ENCODE data around the gene MYD88.
A peak's percentile ranks its signal among the peaks of the same experiment; 100 is the strongest.
"Not testable (repeated sequence)": the region's sequence is repeated elsewhere in the genome, so short reads cannot be mapped to it uniquely, and the experiment has no call there.

MYD88 gene

DNA sequence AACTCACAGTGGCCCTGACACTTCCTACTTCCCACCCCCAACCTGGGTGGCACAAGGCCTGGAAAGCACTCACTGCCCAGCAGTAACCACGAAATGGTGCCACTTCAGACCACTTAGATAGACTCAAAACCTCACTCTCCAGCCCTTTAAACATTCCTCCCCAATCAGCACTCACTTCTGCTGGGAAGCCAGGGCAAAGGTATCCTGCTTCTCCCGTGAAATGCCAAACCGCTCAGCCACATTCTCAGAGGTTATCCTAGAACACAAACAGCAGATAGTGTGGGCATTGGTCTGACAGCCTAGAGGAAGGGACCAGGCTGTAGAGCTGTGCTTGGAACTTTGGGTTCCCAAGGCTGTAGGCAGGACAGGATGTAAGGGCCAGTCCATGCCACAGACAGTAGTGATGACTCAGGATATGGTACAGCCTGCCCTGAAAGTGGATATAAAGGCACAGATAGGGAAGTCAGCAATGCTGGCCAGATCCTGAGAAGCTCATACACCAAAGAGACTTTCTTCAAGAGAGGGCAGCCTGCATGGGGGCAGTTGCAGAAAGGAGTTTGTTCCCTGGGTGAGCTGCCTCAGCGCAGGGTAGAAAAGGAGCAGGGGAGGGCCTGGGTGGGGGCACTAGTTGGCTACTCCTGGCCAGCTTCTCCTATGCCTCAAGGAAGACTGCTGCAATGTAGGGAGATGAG is 10.7 kb upstream of the MYD88 start:
- peak; percentile 4 for DNase-seq

DNA sequence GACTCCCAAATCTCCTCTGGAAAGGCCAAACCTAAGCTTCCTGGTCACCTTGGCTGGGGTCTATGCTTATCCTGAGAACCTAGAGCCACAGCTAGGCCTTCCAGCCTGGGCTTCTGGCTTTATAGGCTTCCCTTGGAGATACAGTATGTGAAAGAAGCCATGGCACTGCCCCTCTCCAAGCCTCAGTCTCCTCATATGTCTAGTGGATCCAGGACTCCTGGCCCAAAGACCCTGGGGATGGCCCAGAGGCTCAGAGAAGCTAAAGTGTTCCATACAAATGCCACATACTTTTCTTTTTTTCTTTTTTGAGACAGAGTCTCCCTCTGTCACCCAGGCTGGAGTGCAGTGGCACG is 10.2 kb upstream of the MYD88 start:
- no peak for DNase-seq

DNA sequence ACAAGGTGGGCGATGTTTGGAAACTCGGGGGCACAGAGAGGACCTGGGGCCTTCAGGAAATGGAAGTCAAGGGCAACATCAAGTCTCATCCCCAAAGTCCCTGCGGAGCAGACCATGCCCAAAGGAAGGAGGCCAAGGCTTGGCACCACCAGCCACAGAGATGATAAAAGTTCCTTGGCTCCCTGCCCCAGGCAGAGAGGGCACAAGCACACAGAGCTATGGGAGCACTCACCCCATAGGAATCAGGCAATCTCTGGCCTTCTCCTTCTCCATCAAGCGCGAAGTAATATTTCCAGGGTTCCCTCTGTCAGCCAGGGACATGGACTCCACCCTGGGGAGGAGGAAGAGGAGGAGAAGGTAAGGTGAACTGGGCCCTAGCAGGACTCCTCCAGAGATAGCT is 9.4 kb upstream of the MYD88 start:
- DNase-seq: peak; percentile 2

DNA sequence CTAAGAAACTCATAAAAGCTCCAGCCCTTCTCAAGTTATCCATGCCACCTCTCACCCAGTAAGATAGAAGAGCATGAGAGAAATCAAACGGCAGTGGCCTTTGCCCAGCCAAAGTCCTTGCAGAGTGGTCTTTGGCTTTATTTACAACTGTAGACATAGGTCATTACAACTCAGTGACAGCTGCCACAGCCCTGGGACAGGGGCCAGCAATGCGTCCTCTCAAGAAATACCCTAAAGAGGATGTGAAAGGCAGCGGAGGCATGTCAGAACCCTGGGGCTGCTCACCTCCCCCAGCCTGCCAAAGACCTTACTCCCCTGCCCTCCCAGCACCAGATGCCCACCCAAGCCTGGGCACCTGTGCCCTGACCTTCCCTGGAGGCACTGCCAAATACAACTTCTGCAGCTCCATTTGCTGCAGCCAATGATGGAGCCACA is 7.8 kb upstream of the MYD88 start:
- no peak for DNase-seq

DNA sequence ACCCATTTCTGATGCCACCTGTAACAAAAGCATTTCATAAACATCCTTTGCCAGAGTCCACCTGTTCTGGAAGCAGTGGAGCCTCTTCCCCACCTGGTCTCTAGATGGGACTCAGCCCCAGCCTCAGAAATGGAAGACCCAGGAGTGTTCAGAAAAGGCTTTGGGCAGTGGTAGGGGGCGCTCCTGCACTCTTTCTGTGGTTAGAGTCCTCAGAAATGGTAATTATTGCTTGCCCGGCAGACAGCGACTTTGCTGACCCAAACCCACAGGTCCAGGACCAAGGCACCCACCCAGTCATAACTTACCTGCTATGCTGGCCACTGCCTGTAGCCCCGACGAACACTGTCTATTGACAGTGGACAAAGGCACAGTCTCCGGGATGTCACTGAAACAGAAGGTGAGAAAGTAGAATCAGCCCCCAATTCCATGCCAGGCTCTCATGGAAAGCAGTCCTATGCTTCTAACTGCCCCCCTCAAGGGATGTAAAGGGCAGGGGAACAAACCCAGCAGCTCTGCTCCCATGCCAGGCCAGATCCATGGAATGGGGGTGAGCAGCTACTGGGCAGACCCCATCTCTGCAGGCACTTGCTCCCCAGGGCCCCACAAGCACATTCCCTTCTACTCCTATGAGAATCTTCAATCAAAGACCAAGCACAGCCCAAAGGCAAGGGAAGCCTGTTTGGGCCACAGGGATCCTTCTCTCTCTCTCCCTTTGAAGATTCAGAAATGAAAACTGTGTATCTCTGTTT is 6.7 kb upstream of the MYD88 start:
- no peak for DNase-seq

DNA sequence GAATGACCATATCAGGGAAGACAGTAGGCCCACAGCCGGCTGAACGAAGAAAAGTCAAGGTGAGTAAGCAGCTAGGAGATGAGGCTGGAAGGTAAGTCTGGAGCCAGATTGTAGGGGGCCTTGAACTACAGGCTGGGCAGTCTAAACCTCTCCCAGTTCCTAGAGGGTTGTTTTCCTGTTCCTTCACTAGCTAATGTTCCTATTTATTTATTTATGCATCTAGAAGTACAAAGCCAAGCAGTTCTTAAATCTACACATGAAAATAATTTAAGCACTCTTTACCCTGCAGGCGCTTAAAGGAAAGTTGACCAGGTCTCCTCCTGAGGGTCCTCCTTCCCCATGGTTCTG is 5.3 kb upstream of the MYD88 start:
- no peak for DNase-seq

DNA sequence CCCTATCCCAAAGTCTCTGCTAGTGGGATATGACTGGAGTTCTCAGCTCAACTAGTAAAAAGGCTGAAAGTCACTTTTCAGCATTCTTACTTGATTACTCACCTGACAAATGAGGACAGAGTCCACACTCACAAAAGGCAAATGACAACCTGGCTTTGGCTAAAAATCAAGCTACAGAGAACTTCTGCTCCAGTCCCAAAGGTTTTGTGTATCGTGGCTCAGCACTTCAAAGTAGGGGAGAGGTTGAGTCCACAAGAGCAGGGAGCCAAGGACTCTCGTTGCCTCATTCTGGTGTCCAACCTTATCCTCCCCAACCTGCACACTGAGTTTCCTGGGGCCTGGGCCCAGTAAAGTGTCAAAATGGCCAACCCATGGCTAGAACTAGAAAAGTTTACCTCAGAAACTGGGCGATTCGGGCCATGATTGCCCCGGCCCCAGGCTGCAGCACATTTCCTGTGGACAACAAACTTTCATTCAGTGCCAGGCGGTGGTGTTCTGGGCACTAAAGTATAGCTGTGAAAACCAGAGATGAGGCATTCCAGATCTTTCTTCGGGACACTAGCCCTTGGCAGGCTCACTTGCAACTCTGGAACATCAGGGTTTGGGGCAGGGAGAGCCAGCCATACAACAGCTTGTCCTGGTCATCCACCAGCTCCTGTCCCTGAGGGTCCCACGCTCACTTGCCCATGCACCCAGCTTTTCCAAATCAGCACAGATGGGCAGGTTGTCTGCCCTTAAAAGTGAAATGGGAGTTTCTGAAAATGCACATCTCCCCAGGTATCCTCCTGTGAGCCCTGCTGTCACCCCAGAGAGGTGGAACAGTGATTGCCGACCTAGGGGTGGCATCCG is 4.7 kb upstream of the MYD88 start:
- DNase-seq: no peak

DNA sequence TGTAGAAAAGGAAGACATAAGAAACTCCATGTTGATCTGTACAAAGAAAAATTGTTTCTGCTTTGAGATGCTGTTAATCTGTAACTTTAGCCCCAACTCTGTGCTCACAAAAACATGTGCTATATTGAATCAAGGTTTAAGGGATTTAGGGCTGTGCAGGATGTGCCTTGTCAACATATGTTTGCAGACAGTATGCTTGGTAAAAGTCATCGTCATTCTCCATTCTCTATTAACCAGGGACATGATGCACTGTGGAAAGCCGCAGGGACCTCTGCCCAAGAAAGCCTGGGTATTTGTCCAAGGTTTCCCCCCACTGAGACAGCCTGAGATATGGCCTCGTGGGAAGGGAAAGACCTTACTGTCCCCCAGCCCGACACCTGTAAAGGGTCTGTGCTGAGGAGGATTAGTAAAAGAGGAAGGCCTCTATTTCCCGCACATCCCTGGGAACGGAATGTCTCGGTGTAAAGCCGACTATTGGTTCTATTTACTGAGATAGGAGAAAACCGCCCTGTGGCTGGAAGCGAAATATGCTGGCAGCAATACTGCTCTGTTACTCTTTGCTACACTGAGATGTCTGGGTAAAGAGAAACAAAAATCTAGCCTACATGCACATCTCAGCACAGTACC is 3.8 kb upstream of the MYD88 start:
- DNase-seq: not testable (repeated sequence)

DNA sequence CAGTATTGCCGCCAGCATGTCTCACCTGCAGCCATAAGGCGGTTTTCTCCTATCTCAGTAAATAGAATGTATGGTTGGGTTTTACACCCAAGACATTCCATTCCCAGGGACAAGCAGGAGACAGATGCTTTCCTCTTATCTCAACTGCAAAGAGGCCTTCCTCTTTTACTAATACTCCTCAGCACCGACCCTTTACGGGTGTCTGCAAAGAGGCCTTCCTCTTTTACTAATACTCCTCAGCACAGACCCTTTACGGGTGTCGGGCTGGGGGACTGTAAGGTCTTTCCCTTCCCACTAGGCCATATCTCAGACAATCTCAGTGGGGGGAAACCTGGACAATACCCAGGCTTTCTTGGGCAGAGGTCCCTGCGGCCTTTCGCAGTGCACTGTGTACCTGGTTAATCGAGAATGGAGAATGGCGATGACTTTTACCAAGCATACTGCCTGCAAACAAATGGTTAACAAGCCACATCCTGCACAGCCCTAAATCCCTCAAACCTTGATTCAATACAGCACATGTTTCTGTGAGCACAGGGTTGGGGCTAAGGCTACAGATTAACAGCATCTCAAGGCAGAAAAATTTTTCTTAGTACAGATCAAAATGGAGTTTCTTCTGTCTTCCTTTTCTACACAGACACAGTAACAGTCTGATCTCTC is 2.7 kb upstream of the MYD88 start:
- not testable (repeated sequence) for DNase-seq

DNA sequence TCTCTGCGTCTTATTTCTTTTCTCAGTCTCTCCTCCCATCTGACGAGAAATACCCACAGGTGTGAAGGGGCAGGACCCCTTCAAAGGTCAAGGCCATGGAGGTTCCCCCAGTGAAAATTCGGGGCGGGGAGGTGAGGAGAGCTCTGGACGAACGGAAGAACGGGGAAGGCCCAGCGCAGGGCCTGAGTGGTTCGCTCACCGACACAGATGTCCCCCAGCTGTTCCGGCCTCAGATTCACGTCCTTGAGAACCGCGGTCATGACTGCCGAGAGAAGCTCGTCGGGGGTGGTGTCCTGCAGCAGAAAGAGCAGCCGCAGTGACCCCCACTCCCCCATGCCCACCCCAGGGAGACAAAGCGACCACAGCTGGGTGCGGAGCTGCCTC is 2.1 kb upstream of the MYD88 start:
- no peak for DNase-seq

DNA sequence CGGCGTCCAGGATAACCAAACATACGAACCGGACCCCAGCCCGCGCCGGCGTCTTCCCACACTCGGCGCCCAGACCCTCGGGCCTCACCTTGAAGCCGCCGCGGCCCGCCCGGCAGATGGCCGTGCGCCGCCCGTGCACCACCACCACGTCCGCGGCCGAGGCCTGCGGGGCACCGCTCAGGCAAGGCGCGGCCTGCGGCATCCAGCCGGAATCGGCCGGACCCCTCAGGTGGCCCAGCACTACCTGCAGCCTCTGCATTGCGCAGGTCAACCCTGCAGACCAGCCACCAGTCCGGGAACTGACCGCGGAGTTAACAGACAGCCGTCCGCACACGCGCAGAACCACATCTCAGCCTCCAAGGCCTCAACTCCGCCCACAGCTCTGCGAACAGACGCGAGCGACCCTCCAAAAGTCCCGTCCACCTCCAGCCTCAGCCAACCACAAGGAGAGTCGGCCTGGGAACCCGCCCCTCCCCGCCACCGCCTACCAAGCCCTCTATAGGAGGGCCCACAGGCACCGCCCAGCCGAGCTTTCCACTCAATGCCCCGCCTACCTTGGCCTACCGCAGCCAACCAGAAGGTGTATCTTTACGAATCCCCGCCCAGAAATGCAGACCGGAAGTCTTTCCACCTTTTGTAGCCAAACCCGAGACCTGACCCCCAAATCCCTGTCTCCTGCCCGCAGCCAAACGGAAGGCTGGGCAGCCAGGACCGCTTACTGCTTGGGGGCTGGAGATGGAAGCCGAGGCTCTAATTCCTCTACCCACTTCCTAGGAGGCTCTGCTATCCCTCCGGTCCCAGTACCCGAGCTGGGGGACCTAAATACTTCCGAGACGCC is 1.5 kb upstream of the MYD88 start, which contains the start of gene ACAA1:
Gene ACAA1, minus strand, starts transcription at position 351 of the 838 bp plus-strand sequence. Its CDS starts 92 bp downstream, at position 259.
- peak; percentile 95 for DNase-seq

DNA sequence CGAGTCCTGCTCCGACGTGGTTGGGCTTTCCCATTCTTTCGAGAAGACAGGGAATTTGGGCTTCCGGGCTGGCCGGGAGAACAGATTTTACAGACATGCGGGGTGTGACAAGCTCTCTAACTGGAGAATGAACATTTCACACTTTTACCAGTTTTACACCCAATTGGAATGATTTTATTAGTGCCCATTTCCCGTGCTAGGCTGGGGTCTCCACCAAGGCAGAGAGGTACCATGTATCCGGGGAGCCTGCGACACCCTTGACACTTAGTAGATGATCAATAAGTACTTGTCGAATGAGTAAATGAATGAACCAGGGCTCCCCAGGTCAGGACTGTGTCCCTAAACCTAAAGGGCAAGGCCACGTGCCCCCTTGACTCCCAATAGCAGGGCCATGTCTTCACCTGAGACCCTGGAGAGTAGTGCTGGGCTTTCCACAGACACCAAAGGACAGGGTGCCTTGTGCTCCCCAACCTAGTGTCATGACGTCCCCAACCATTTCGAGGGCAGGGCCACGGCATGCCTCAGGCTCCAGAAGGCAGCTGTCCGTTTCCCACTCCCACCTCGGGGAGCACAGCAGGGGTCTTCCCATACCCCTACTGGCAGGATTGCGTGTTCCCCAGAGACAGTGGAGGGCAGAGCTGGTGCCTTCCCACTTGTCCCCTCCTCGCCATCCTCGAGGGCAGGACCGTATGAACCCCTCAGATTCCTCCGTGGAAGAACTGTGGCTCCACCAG is 679 bp upstream of the MYD88 start:
- peak; percentile 25 for DNase-seq

DNA sequence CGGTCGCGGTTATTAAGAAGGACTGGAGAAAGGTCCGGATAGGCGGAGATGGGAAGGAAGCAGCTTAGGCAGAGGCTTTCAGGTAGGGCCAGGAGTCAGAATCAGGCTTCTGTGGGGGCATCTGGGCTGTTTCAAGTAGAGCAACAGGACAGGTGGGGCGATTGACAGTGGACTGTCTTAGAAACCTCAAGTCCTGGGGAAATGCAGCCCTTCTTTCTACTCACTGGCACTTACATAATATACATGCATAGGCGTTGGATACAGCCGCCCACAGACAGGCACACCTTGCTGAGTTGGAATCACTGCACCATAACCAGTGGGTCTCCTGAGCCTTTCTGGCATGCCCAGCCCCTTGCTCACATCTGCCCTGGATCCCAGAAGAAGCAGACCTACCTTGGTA is 730 bp downstream of the MYD88 start:
- DNase-seq: no peak

DNA sequence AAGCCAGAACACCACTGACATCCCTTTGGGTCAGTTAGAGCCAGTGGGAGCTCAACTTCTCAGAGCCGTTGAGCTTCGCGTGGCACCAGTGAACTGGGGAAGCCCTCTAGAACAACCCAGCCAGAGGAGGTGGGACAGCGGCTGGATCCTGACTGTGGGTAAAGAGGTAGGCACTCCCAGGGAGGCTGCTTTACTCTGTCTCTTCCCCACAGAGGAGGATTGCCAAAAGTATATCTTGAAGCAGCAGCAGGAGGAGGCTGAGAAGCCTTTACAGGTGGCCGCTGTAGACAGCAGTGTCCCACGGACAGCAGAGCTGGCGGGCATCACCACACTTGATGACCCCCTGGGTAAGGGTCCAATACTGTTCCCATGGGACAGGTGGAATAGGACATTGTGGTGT is 1.2 kb downstream of the MYD88 start:
- DNase-seq: no peak

DNA sequence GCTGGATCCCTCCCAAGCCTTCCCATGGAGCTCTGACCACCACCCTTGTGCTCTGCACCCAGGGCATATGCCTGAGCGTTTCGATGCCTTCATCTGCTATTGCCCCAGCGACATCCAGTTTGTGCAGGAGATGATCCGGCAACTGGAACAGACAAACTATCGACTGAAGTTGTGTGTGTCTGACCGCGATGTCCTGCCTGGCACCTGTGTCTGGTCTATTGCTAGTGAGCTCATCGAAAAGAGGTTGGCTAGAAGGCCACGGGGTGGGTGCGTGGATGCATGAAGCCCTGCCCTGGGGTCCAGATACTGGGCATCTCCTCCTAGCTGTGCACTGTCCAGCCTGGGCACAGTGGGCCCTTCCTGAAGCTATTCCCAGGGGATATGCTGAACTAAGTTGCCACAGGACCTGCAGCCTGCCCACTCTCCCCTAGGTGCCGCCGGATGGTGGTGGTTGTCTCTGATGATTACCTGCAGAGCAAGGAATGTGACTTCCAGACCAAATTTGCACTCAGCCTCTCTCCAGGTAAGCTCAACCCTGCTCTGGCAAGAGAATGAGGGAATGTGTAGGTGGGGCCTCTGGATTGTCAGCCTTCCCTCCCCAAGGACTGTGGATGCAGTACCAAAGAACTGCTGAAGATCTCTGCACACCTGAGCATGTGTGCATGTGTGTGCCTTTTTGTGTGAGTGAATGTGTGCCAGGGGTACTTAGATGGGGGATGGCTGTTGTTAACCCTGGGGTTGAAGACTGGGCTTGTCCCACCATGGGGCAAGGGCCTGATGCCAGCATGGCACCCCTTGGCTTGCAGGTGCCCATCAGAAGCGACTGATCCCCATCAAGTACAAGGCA is 2.1 kb downstream of the MYD88 start:
- no peak for DNase-seq

DNA sequence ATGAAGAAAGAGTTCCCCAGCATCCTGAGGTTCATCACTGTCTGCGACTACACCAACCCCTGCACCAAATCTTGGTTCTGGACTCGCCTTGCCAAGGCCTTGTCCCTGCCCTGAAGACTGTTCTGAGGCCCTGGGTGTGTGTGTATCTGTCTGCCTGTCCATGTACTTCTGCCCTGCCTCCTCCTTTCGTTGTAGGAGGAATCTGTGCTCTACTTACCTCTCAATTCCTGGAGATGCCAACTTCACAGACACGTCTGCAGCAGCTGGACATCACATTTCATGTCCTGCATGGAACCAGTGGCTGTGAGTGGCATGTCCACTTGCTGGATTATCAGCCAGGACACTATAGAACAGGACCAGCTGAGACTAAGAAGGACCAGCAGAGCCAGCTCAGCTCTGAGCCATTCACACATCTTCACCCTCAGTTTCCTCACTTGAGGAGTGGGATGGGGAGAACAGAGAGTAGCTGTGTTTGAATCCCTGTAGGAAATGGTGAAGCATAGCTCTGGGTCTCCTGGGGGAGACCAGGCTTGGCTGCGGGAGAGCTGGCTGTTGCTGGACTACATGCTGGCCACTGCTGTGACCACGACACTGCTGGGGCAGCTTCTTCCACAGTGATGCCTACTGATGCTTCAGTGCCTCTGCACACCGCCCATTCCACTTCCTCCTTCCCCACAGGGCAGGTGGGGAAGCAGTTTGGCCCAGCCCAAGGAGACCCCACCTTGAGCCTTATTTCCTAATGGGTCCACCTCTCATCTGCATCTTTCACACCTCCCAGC is 2.9 kb downstream of the MYD88 start:
- DNase-seq: no peak

DNA sequence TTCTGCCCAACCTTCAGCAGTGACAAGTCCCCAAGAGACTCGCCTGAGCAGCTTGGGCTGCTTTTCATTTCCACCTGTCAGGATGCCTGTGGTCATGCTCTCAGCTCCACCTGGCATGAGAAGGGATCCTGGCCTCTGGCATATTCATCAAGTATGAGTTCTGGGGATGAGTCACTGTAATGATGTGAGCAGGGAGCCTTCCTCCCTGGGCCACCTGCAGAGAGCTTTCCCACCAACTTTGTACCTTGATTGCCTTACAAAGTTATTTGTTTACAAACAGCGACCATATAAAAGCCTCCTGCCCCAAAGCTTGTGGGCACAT is 3.5 kb downstream of the MYD88 start:
- DNase-seq: no peak

DNA sequence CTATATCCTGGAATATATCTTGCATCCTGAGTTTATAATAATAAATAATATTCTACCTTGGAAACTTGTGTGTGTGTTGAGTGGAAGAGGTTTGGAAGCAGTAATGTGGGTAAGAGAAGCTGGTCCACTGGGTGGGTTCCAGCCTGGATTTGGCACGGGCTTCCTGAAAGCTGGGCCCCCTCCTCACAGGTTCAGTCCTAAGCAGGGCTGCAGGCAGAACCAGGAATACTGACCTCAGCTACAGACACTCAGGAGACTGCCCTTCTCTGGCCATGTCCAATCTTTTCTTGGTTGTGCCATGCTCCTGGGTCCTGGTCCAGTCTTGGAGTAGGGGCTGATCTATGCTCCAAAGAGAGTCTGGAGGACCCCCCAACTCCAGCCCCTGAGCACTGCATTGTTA is 4.5 kb downstream of the MYD88 start:
- no peak for DNase-seq

DNA sequence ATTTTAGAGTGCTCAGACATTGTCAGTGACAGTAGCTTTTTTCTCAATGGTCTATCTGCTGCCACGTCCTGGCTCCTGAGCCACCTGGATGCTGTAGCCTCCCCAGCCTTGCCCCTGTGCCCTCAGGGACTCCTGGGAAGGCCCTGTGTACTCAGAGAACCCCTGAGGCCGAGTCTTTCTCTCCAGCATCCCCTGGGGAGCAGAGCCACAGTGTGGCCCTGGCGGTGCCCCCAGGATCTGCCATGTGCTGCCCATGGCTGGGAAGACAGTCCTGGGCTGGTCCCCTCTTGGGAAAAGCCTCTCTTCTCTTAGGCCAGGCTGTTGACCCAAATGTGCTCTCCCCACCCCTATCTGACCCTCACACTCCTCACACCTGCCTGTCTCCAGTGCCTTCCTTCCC is 5.0 kb downstream of the MYD88 start:
- DNase-seq: no peak

DNA sequence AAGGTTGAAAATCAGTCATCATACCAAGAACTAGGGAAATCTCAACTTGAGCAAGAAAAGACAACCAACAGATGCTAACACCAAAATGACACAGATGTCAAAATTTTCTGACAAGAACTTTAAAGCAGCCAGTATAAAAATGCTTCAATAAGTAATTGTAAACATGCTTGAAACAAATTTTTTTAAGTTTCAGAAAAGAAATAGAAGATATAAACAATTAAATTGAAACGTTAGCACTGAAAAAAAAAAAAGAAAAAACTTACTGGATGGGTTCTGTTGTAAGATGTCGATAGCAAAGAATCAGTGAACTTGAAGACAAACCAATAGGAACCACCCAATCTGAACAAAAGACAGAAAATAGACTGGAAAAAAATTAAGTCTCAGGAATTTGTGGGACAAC is 8.0 kb downstream of the MYD88 start:
- DNase-seq: no peak

All from activated CD4-positive, alpha-beta T cell treated with anti-CD3 and anti-CD28 coated beads for 1 hour (primary cell).